ENCODE data around the gene QPCTL. TPM values are rescaled to one million over a fixed set of nuclear protein-coding genes. Genes with fewer than 3 reads are reported as not detected.

The QPCTL gene
- total and polyA plus RNA-seq, 10 of the 15 experiments (the other 5 are each of a cell fraction or from before 2014, with no cell fraction given), result 1.1 to 22.6 (median 11.2) TPM

DNA sequence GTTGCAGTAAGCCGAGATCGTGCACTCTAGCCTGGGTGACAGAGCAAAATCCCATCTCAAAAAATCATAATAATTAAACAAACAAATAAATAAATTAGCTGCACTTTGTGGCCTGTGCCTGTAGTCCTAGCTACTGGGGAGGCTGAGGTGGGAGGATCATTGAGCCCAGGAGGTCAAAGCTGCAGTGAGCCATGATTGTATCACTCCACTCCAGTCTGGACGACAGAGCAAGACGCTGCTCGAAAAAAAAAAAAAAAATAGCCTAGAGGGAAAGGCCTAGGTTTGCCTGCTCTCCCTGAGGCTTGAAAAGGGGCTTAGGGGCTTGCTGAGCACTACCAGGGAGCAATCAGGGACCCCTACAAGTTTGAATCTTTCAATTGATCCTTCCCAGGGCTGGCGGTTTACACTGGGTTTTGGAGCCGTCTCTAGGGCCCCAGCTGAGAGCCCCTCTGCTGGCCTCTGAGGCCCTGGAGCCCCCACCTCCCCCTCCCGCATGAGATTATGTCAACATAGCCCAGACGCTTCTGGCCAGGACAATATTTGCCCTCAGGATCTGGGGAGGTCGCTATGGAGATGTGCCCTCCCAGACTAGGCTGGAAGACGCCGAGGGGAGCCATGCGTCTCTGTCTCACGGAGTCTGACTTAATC, 34.8 kb upstream of the QPCTL start:
- Histone ChIP-seq H3K9me3 (replicated peaks; ENCODE audit: control insufficient read depth, insufficient read depth, low read length) (no peaks in the 10 kb centered on the region), H4K20me1 (ENCODE audit: control insufficient read depth, insufficient read depth) (no peaks in the 10 kb centered on the region), H2AFZ (ENCODE audit: control insufficient read depth, low read depth, low read length) (no peak overlapping the region), H3K27ac (ENCODE audit: control insufficient read depth, insufficient read depth) (no peak overlapping the region), H3K9ac (ENCODE audit: control insufficient read depth, insufficient read depth, low read length) (no peak overlapping the region), H3K36me3 (ENCODE audit: control insufficient read depth in 2 of 2, insufficient read depth in 2 of 2, low read length in 1 of 2) (no peaks in the 10 kb centered on the region), H3K4me2 (ENCODE audit: control insufficient read depth, insufficient read depth) (no peak overlapping the region), H3K4me1 (ENCODE audit: control insufficient read depth, insufficient read depth, low read length) (no peaks in the 10 kb centered on the region), H3K79me2 (ENCODE audit: control insufficient read depth, insufficient read depth, low read length) (no peaks in the 10 kb centered on the region), H3K27me3 (replicated peaks in 1 of 2; ENCODE audit: control insufficient read depth in 2 of 2, insufficient read depth in 2 of 2, low read length in 1 of 2) (no peaks in the 10 kb centered on the region), H3K4me3 (no peak overlapping the region)
- intact Hi-C loops (cut with micrococcal nuclease; ENCODE audit: unreplicated experiment), result no loop called here
- in situ Hi-C loops (cut with MboI), result no loop called here
- FAIRE-seq (no peak), DNase-seq (ENCODE audit: low read depth, low spot score) (no peak), ATAC-seq (no peak)
- ChIA-PET CTCF (no interaction called here), RAD21 (ENCODE audit: unreplicated experiment) (no interaction called here), POLR2A (interaction anchor here (0.6 kb wide), 1 partner anchor 217 kb away, joined by 6 read pairs; no protein-coding TSS in a partner anchor), SMC1A (ENCODE audit: uncharacterized antibody, unreplicated experiment) (no interaction called here)
- no TSS peak for BruUV-seq (replicated peaks)
- 62% methylated on average over 11 of the region's 14 CpGs for WGBS (ENCODE audit: insufficient coverage, insufficient replicate concordance, low lambda C conversion rate, missing lambda C conversion rate)
- TF ChIP-seq USF2 (IDR thresholded peaks at IDR 0.05; ENCODE audit: borderline replicate concordance, low read depth, low read length) (no peak), BHLHE40 (IDR thresholded peaks at IDR 0.05; ENCODE audit: borderline replicate concordance in 1 of 2, low read depth in 2 of 2, low read length in 1 of 2) (no peak), CBX3 (IDR thresholded peaks at IDR 0.05; ENCODE audit: borderline replicate concordance, low read depth) (no peak), ZNF217 (IDR thresholded peaks at IDR 0.05) (no peak), ZBTB11 (CRISPR knock-in tag; IDR thresholded peaks at IDR 0.05) (no peak), BRCA1 (IDR thresholded peaks at IDR 0.05; ENCODE audit: low read depth, low read length) (no peak), STAT3 (IDR thresholded peaks at IDR 0.05; ENCODE audit: low read depth, low read length) (no peak)
- TF ChIP-seq, protein P1, sequence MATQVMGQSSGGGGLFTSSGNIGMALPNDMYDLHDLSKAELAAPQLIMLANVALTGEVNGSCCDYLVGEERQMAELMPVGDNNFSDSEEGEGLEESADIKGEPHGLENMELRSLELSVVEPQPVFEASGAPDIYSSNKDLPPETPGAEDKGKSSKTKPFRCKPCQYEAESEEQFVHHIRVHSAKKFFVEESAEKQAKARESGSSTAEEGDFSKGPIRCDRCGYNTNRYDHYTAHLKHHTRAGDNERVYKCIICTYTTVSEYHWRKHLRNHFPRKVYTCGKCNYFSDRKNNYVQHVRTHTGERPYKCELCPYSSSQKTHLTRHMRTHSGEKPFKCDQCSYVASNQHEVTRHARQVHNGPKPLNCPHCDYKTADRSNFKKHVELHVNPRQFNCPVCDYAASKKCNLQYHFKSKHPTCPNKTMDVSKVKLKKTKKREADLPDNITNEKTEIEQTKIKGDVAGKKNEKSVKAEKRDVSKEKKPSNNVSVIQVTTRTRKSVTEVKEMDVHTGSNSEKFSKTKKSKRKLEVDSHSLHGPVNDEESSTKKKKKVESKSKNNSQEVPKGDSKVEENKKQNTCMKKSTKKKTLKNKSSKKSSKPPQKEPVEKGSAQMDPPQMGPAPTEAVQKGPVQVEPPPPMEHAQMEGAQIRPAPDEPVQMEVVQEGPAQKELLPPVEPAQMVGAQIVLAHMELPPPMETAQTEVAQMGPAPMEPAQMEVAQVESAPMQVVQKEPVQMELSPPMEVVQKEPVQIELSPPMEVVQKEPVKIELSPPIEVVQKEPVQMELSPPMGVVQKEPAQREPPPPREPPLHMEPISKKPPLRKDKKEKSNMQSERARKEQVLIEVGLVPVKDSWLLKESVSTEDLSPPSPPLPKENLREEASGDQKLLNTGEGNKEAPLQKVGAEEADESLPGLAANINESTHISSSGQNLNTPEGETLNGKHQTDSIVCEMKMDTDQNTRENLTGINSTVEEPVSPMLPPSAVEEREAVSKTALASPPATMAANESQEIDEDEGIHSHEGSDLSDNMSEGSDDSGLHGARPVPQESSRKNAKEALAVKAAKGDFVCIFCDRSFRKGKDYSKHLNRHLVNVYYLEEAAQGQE (IDR thresholded peaks at IDR 0.05; ENCODE audit: low read depth, low read length), result no peak
